ENCODE data around the gene APBA2. TPM values are rescaled to one million over a fixed set of nuclear protein-coding genes. Genes with fewer than 3 reads are reported as not detected.

Gene APBA2
- total and polyA plus RNA-seq, 2 donors from 2014 or later, result 1.0 to 6.1 TPM

GRCh38 chr15:28894631-28895030 is 8.9 kb downstream of the APBA2 start:
- no peak for TF ChIP-seq CTCF (IDR thresholded peaks at IDR 0.05; ENCODE audit: borderline replicate concordance, extremely low read depth, insufficient read depth)
- H3K9ac ChIP-seq (ENCODE audit: low read length in 3 of 3), result no peak overlapping the region
- H3K4me3 ChIP-seq (ENCODE audit: low read length in 3 of 3), result no peak overlapping the region
- no peaks in the 10 kb centered on the region for H3K27me3 ChIP-seq (ENCODE audit: control insufficient read depth, insufficient read depth, low read length)
- no peaks in the 10 kb centered on the region for H3K36me3 ChIP-seq (ENCODE audit: control insufficient read depth in 2 of 3, insufficient read depth in 3 of 3, low read length in 3 of 3)
- H3K4me1 ChIP-seq (ENCODE audit: control insufficient read depth in 2 of 3, insufficient read depth in 2 of 3, low read depth in 1 of 3, low read length in 3 of 3), result no peaks in the 10 kb centered on the region
- FAIRE-seq, result no peak
- H3K27ac ChIP-seq (ENCODE audit: low read depth in 2 of 2, low read length in 2 of 2), result no peak overlapping the region
- intact Hi-C loops (cut with DNase I), result no loop called here
- DNase-seq, result no peak
- H3K9me3 ChIP-seq (ENCODE audit: control insufficient read depth in 2 of 3, insufficient read depth in 1 of 3, low read length in 3 of 3), result no peaks in the 10 kb centered on the region

GRCh38 chr15:28895146-28895545 is 9.4 kb downstream of the APBA2 start:
- no peak overlapping the region for H3K4me3 ChIP-seq (ENCODE audit: low read length in 3 of 3)
- H3K4me1 ChIP-seq (ENCODE audit: control insufficient read depth in 2 of 3, insufficient read depth in 2 of 3, low read depth in 1 of 3, low read length in 3 of 3), result no peaks in the 10 kb centered on the region
- no peak for TF ChIP-seq CTCF (IDR thresholded peaks at IDR 0.05; ENCODE audit: borderline replicate concordance, extremely low read depth, insufficient read depth)
- no peaks in the 10 kb centered on the region for H3K36me3 ChIP-seq (ENCODE audit: control insufficient read depth in 2 of 3, insufficient read depth in 3 of 3, low read length in 3 of 3)
- intact Hi-C loops (cut with DNase I), result no loop called here
- DNase-seq (no peak), FAIRE-seq (no peak)
- H3K9ac ChIP-seq (ENCODE audit: low read length in 3 of 3), result no peak overlapping the region
- no peaks in the 10 kb centered on the region for H3K27me3 ChIP-seq (ENCODE audit: control insufficient read depth, insufficient read depth, low read length)
- no peak overlapping the region for H3K27ac ChIP-seq (ENCODE audit: low read depth in 2 of 2, low read length in 2 of 2)
- H3K9me3 ChIP-seq (ENCODE audit: control insufficient read depth in 2 of 3, insufficient read depth in 1 of 3, low read length in 3 of 3), result no peaks in the 10 kb centered on the region

GRCh38 chr15:28895566-28895965 is 9.8 kb downstream of the APBA2 start:
- no peak for DNase-seq
- H3K9ac ChIP-seq (ENCODE audit: low read length in 3 of 3), result no peak overlapping the region
- FAIRE-seq, result no peak
- no peak overlapping the region for H3K4me3 ChIP-seq (ENCODE audit: low read length in 3 of 3)
- no peaks in the 10 kb centered on the region for H3K9me3 ChIP-seq (ENCODE audit: control insufficient read depth in 2 of 3, insufficient read depth in 1 of 3, low read length in 3 of 3)
- no peaks in the 10 kb centered on the region for H3K36me3 ChIP-seq (ENCODE audit: control insufficient read depth in 2 of 3, insufficient read depth in 3 of 3, low read length in 3 of 3)
- TF ChIP-seq CTCF (IDR thresholded peaks at IDR 0.05; ENCODE audit: borderline replicate concordance, extremely low read depth, insufficient read depth), result no peak
- no peaks in the 10 kb centered on the region for H3K4me1 ChIP-seq (ENCODE audit: control insufficient read depth in 2 of 3, insufficient read depth in 2 of 3, low read depth in 1 of 3, low read length in 3 of 3)
- H3K27me3 ChIP-seq (ENCODE audit: control insufficient read depth, insufficient read depth, low read length), result no peaks in the 10 kb centered on the region
- intact Hi-C loops (cut with DNase I), result no loop called here
- no peak overlapping the region for H3K27ac ChIP-seq (ENCODE audit: low read depth in 2 of 2, low read length in 2 of 2)

GRCh38 chr15:28896951-28897350 is 11.2 kb downstream of the APBA2 start:
- FAIRE-seq (no peak), DNase-seq (no peak)
- no peaks in the 10 kb centered on the region for H3K36me3 ChIP-seq (ENCODE audit: control insufficient read depth in 2 of 3, insufficient read depth in 3 of 3, low read length in 3 of 3)
- intact Hi-C loops (cut with DNase I), result no loop called here
- H3K27me3 ChIP-seq (ENCODE audit: control insufficient read depth, insufficient read depth, low read length), result no peaks in the 10 kb centered on the region
- H3K9ac ChIP-seq (ENCODE audit: low read length in 3 of 3), result no peak overlapping the region
- H3K27ac ChIP-seq (ENCODE audit: low read depth in 2 of 2, low read length in 2 of 2), result no peak overlapping the region
- TF ChIP-seq CTCF (IDR thresholded peaks at IDR 0.05; ENCODE audit: borderline replicate concordance, extremely low read depth, insufficient read depth), result no peak
- H3K4me1 ChIP-seq (ENCODE audit: control insufficient read depth in 2 of 3, insufficient read depth in 2 of 3, low read depth in 1 of 3, low read length in 3 of 3), result no peaks in the 10 kb centered on the region
- no peaks in the 10 kb centered on the region for H3K9me3 ChIP-seq (ENCODE audit: control insufficient read depth in 2 of 3, insufficient read depth in 1 of 3, low read length in 3 of 3)
- H3K4me3 ChIP-seq (ENCODE audit: low read length in 3 of 3), result no peak overlapping the region
